H1 (cell line): ENCODE results near the gene CAST. TPM values are rescaled to one million over a fixed set of nuclear protein-coding genes. Genes with fewer than 3 reads are reported as not detected.

Experiments
- CTCF ChIA-PET: fragments of 300-600 bp; sonication (Branson Sonifier 250); formaldehyde crosslinking; loops from one replicate; lab custom pipeline; 2021; ENCODE audit not compliant: partially characterized antibody; lab: Charles Lee
- POLR2A ChIA-PET: fragments of 300-600 bp; sonication (Branson Sonifier 250); formaldehyde crosslinking; loops from one replicate; lab custom pipeline; 2021; ENCODE audit warnings: inconsistent platforms; ENCODE audit not compliant: partially characterized antibody; lab: Charles Lee
- DNase-seq, 2 experiments: peaks; one replicate each; pipeline versions ENCODE4 v3.0.0 to v3.0.0-alpha.2; 2010 to 2022; ENCODE audit warnings: low spot score in 2 of 2, low read depth in 1 of 2, mixed read lengths in 1 of 2
- FAIRE-seq: peaks from 2 replicates; lab custom pipeline; 2011; peaks lifted over from hg19 to GRCh38; lab: Jason Lieb, UNC
- H2AFZ ChIP-seq: 2 replicates; pipeline ENCODE4 v1.8.1; 2012; ENCODE audit warnings: low read length, inconsistent platforms
- H2AK5ac ChIP-seq: 2 replicates; pipeline ENCODE4 v1.6.1; 2013; ENCODE audit warnings: low read depth, low read length
- H2BK120ac ChIP-seq: replicated peaks from 2 replicates; pipeline ENCODE3; 2013; ENCODE audit warnings: low read depth, low read length, inconsistent platforms
- H2BK12ac ChIP-seq: 2 replicates; pipeline ENCODE4 v1.6.1; 2013; ENCODE audit warnings: low read depth, low read length
- H2BK15ac ChIP-seq: 2 replicates; pipeline ENCODE4 v1.6.1; 2013; ENCODE audit warnings: low read length
- H2BK20ac ChIP-seq: 2 replicates; pipeline ENCODE4 v1.6.1; 2013; ENCODE audit warnings: low read length
- H2BK5ac ChIP-seq: 2 replicates; pipeline ENCODE4 v1.6.1; 2013; ENCODE audit warnings: low read depth, low read length
- H3K14ac ChIP-seq: 2 replicates; pipeline ENCODE4 v1.6.1; 2013; ENCODE audit warnings: inconsistent platforms; ENCODE audit not compliant: insufficient read length
- H3K18ac ChIP-seq: 2 replicates; pipeline ENCODE4 v1.6.1; 2013; ENCODE audit warnings: low read length; ENCODE audit errors: extremely low read depth
- H3K23ac ChIP-seq: 2 replicates; pipeline ENCODE4 v1.6.1; 2013; ENCODE audit warnings: inconsistent platforms; ENCODE audit not compliant: insufficient read length
- H3K23me2 ChIP-seq: 2 replicates; pipeline ENCODE4 v1.6.1; 2013; ENCODE audit warnings: low read depth, low read length
- H3K27ac ChIP-seq: 2 replicates; pipeline ENCODE4 v1.6.1; 2011; ENCODE audit warnings: low read depth, low read length, inconsistent platforms
- H3K27me3 ChIP-seq, 4 experiments: replicated peaks in 1 of 4; 1 replicate in 1 of 4; 2 replicates in 3 of 4; pipeline versions ENCODE4 v1.6.1 to v1.8.1; 2011 to 2013; ENCODE audit warnings: low read length in 3 of 4, mild to moderate bottlenecking in 3 of 4, inconsistent platforms in 2 of 4, mixed read lengths in 2 of 4, moderate library complexity in 1 of 4; ENCODE audit not compliant: control insufficient read depth in 3 of 4, insufficient read depth in 3 of 4; ENCODE audit errors: extremely low read depth in 1 of 4
- H3K36me3 ChIP-seq, 4 experiments: 2 replicates each; pipeline versions ENCODE4 v1.6.1 to v1.8.1; 2011 to 2013; ENCODE audit warnings: mild to moderate bottlenecking in 4 of 4, low read length in 3 of 4, moderate library complexity in 2 of 4, control low read depth in 1 of 4, inconsistent platforms in 1 of 4; ENCODE audit not compliant: insufficient read depth in 4 of 4, control insufficient read depth in 2 of 4
- H3K4ac ChIP-seq: replicated peaks from 2 replicates; pipeline ENCODE3; 2013; ENCODE audit warnings: low read length, low read depth, mixed read lengths, inconsistent platforms; ENCODE audit not compliant: insufficient read length
- H3K4me1 ChIP-seq, 4 experiments: replicated peaks in 1 of 4; 1 replicate in 1 of 4; 2 replicates in 3 of 4; pipeline versions ENCODE4 v1.6.1 to v1.8.1; 2011 to 2013; ENCODE audit warnings: low read length in 3 of 4, inconsistent platforms in 2 of 4, mixed read lengths in 1 of 4; ENCODE audit not compliant: insufficient read depth in 4 of 4, control insufficient read depth in 3 of 4
- H3K4me2 ChIP-seq, 2 experiments: 2 replicates each; pipeline versions ENCODE4 v1.6.1 to v1.8.1; 2011 to 2013; ENCODE audit warnings: low read depth in 2 of 2, low read length in 2 of 2, control low read depth in 1 of 2, inconsistent platforms in 1 of 2, mild to moderate bottlenecking in 1 of 2; ENCODE audit not compliant: insufficient read depth in 1 of 2
- H3K4me3 ChIP-seq, 4 experiments: fragments of 200-600, 300-600 bp in 1 of 4; sonication (generic), shearing (Covaris generic), sonication (Bioruptor Twin) in 1 of 4; 2 replicates each; pipeline versions ENCODE4 v1.5.1 to v1.8.1; 2011 to 2016; ENCODE audit warnings: low read length in 4 of 4, low read depth in 3 of 4, control low read depth in 2 of 4, inconsistent platforms in 2 of 4, mild to moderate bottlenecking in 2 of 4, mixed read lengths in 1 of 4, moderate library complexity in 1 of 4; ENCODE audit not compliant: insufficient read depth in 2 of 4; ENCODE audit errors: extremely low read depth in 1 of 4
- H3K56ac ChIP-seq: replicated peaks from 2 replicates; pipeline ENCODE3; 2013; ENCODE audit warnings: low read depth, mild to moderate bottlenecking, mixed read lengths, low read length, inconsistent platforms; ENCODE audit not compliant: insufficient read length
- H3K79me1 ChIP-seq: 2 replicates; pipeline ENCODE4 v1.6.1; 2013; ENCODE audit warnings: low read depth, low read length, control low read depth
- H3K79me2 ChIP-seq, 2 experiments: 2 replicates each; pipeline versions ENCODE4 v1.6.1 to v1.8.1; 2012 to 2013; ENCODE audit warnings: low read length in 2 of 2, mild to moderate bottlenecking in 2 of 2, inconsistent platforms in 1 of 2; ENCODE audit not compliant: insufficient read depth in 2 of 2, control insufficient read depth in 1 of 2
- H3K9ac ChIP-seq, 4 experiments: replicated peaks in 1 of 4; 1 replicate in 1 of 4; 2 replicates in 3 of 4; pipeline versions ENCODE4 v1.6.1 to v1.8.1; 2011 to 2013; ENCODE audit warnings: low read depth in 3 of 4, low read length in 3 of 4, control low read depth in 2 of 4, mild to moderate bottlenecking in 2 of 4, moderate library complexity in 2 of 4, inconsistent platforms in 1 of 4; ENCODE audit errors: extremely low read depth in 1 of 4
- H3K9me3 ChIP-seq, 2 experiments: 2 replicates each; pipeline versions ENCODE4 v1.6.1 to v1.8.1; 2012 to 2013; ENCODE audit warnings: mild to moderate bottlenecking in 2 of 2, moderate library complexity in 2 of 2, control low read depth in 1 of 2, inconsistent platforms in 1 of 2, low read depth in 1 of 2, low read length in 1 of 2, mixed read lengths in 1 of 2; ENCODE audit not compliant: insufficient read depth in 2 of 2
- H4K20me1 ChIP-seq, 2 experiments: replicated peaks in 1 of 2; 2 replicates each; pipeline versions ENCODE3 to v1.8.1; 2011 to 2013; ENCODE audit warnings: inconsistent platforms in 2 of 2, low read length in 2 of 2, mild to moderate bottlenecking in 1 of 2; ENCODE audit not compliant: insufficient read depth in 2 of 2, control insufficient read depth in 1 of 2
- H4K5ac ChIP-seq: 2 replicates; pipeline ENCODE4 v1.6.1; 2013; ENCODE audit warnings: low read length, low read depth, mixed read lengths, inconsistent platforms; ENCODE audit not compliant: insufficient read length
- H4K8ac ChIP-seq: 2 replicates; pipeline ENCODE4 v1.8.0; 2013; ENCODE audit warnings: mild to moderate bottlenecking, moderate library complexity, low read length, inconsistent platforms; ENCODE audit not compliant: insufficient read depth; ENCODE audit errors: extremely low read depth
- H4K91ac ChIP-seq: replicated peaks from 2 replicates; pipeline ENCODE3; 2013; ENCODE audit warnings: low read length, mixed read lengths, inconsistent platforms; ENCODE audit not compliant: insufficient read length
- BRCA1 ChIP-seq: IDR thresholded peaks from 2 replicates; pipeline ENCODE4 v1.6.1; 2012; ENCODE audit warnings: low read depth, low read length, improper control_type of control experiment
- CBX8 ChIP-seq: fragments of 300-800, 300-1000 bp; sonication (generic); IDR thresholded peaks from 2 replicates; pipeline ENCODE4 v1.7.1; 2016; ENCODE audit warnings: low read depth, low read length, borderline replicate concordance
- CTBP2 ChIP-seq: IDR thresholded peaks from 2 replicates; pipeline ENCODE4 v1.7.0; 2011; ENCODE audit warnings: borderline replicate concordance, mild to moderate bottlenecking, moderate library complexity, mixed read lengths, low read length; ENCODE audit not compliant: insufficient read depth, insufficient read length
- GABPA ChIP-seq: IDR thresholded peaks from 2 replicates; pipeline ENCODE4 v1.6.1; 2011; ENCODE audit warnings: mild to moderate bottlenecking, low read length, moderate library complexity, borderline replicate concordance; ENCODE audit not compliant: insufficient read depth
- NRF1 ChIP-seq: IDR thresholded peaks from 2 replicates; pipeline ENCODE4 v1.6.1; 2011; ENCODE audit warnings: mild to moderate bottlenecking, low read depth, low read length, improper control_type of control experiment
- POLR2A ChIP-seq, 2 experiments: IDR thresholded peaks; 1 replicate in 1 of 2; 2 replicates in 1 of 2; pipeline ENCODE4 v1.6.1; 2011; ENCODE audit warnings: low read depth in 2 of 2, low read length in 2 of 2, mild to moderate bottlenecking in 2 of 2; ENCODE audit errors: control extremely low read depth in 1 of 2
- RBBP5 ChIP-seq: IDR thresholded peaks from 2 replicates; pipeline ENCODE4 v1.7.1; 2012; ENCODE audit warnings: low read depth, mild to moderate bottlenecking, inconsistent platforms, low read length, moderate library complexity, borderline replicate concordance
- RNF2 ChIP-seq: fragments of 200-900, 300-1000 bp; sonication (generic); IDR thresholded peaks from 2 replicates; pipeline ENCODE4 v1.7.1; 2016; ENCODE audit warnings: borderline replicate concordance, low read depth, mild to moderate bottlenecking, antibody characterized with exemption, low read length; ENCODE audit not compliant: poor library complexity, severe bottlenecking; ENCODE audit errors: missing control alignments
- SAP30 ChIP-seq: fragments of 300-600 bp; sonication (generic); IDR thresholded peaks from 2 replicates; pipeline ENCODE4 v1.7.1; 2012; ENCODE audit warnings: low read length, moderate library complexity, mild to moderate bottlenecking, inconsistent platforms; ENCODE audit not compliant: insufficient read depth, insufficient replicate concordance
- SIN3A ChIP-seq, 2 experiments: IDR thresholded peaks in 1 of 2; conservative IDR thresholded peaks in 1 of 2; 2 replicates each; pipeline ENCODE4 v1.6.1; 2011 to 2012; ENCODE audit warnings: low read length in 2 of 2, improper control_type of control experiment in 1 of 2, low read depth in 1 of 2, mild to moderate bottlenecking in 1 of 2
- SP2 ChIP-seq: IDR thresholded peaks from 2 replicates; pipeline ENCODE4 v1.6.1; 2012; ENCODE audit warnings: mild to moderate bottlenecking, low read length, inconsistent platforms
- SP4 ChIP-seq: IDR thresholded peaks from 2 replicates; pipeline ENCODE4 v1.6.1; 2012; ENCODE audit warnings: low read length, inconsistent platforms
- YY1 ChIP-seq: IDR thresholded peaks from 2 replicates; pipeline ENCODE4 v1.6.1; 2011; ENCODE audit warnings: low read depth, mild to moderate bottlenecking, low read length
- ZNF274 ChIP-seq: IDR thresholded peaks from 2 replicates; pipeline ENCODE4 v1.7.0; 2012; ENCODE audit warnings: low read length, borderline replicate concordance; ENCODE audit errors: extremely low read depth
- WGBS, 2 experiments: shearing (Covaris generic) in 1 of 2; methylation state at CpG; one replicate each; pipeline versions ENCODE4 v1.1.6 to v1.1.7; 2013 to 2015; ENCODE audit warnings: low lambda C conversion rate in 2 of 2, mixed read lengths in 2 of 2, inconsistent platforms in 1 of 2, low coverage in 1 of 2, missing lambda C conversion rate in 1 of 2; ENCODE audit not compliant: insufficient replicate concordance in 2 of 2, insufficient coverage in 1 of 2, insufficient read length in 1 of 2; ENCODE audit errors: extremely low coverage in 1 of 2, missing lambda C conversion rate in 1 of 2; 5-methylcytosine and 5-hydroxymethylcytosine counted together
- polyA plus RNA-seq, 7 experiments: library from polyadenylated mRNA; depleted of rRNA in 3 of 7; stranded (reverse) in 5 of 7; unstranded in 2 of 7; fragments of >200 nt in 5 of 7; fragments of 200-250 nt in 2 of 7; gene quantifications; 1 replicate in 5 of 7; 2 replicates in 1 of 7; 4 replicates in 1 of 7; pipeline versions ENCODE4 v1.2.1 to v1.2.3, GENCODE V29; 2011 to 2013; ENCODE audit warnings: missing spikeins in 2 of 7, mixed read lengths in 2 of 7
- total RNA-seq: library from RNA; stranded (reverse); fragmentation: NEBNext Ultra II Directional; extraction: Animal tissue kit (Norgen Biotek cat#: 25700); gene quantifications from 2 replicates; pipeline ENCODE4 v1.2.1, GENCODE V29; 2021

The CAST gene
- total and polyA plus RNA-seq, 2 of the 8 experiments (the other 6 are each of a cell fraction or from before 2014, with no cell fraction given), result 9.0 to 48.2 TPM

GRCh38 chr5:96679293-96679692, 17.1 kb downstream of the CAST start:
- no peaks in the 10 kb centered on the region for H3K27me3 ChIP-seq
- H3K9me3 ChIP-seq, result no peaks in the 10 kb centered on the region
- ChIA-PET POLR2A (no interaction called here), CTCF (interaction anchor here (0.7 to 2.0 kb wide), 2 partner anchors 27 to 28 kb away, joined by 3 to 4 read pairs; no protein-coding TSS in a partner anchor)
- no peak overlapping the region for H3K4ac ChIP-seq
- H3K79me1 ChIP-seq, result no peaks in the 10 kb centered on the region
- no peak overlapping the region for H3K4me2 ChIP-seq
- 88% methylated on average over 4 of the region's 4 CpGs; no CpG with 5 or more reads in 1 of the 2 experiments for WGBS, 2 experiments
- H3K18ac ChIP-seq, result no peak overlapping the region
- H3K14ac ChIP-seq, result no peak overlapping the region
- H3K4me3 ChIP-seq, result no peak overlapping the region
- H2BK5ac ChIP-seq, result no peak overlapping the region
- no peak overlapping the region for H2BK15ac ChIP-seq
- H3K23ac ChIP-seq, result no peak overlapping the region
- no peaks in the 10 kb centered on the region for H3K79me2 ChIP-seq
- H2BK120ac ChIP-seq, result no peak overlapping the region
- H4K20me1 ChIP-seq, result peaks cover 0 to 2% of the 10 kb centered on the region in 2 experiments
- no peak overlapping the region for H4K91ac ChIP-seq
- no peak overlapping the region for H2BK20ac ChIP-seq
- H2AFZ ChIP-seq, result no peak overlapping the region
- H4K8ac ChIP-seq, result no peak overlapping the region
- no peak overlapping the region for H3K27ac ChIP-seq
- H3K23me2 ChIP-seq, result no peaks in the 10 kb centered on the region
- no peak overlapping the region for H2AK5ac ChIP-seq
- no peak overlapping the region for H3K9ac ChIP-seq
- H4K5ac ChIP-seq, result no peak overlapping the region
- H2BK12ac ChIP-seq, result no peak overlapping the region
- no peaks in the 10 kb centered on the region for H3K36me3 ChIP-seq
- FAIRE-seq, result no peak
- no peaks in the 10 kb centered on the region for H3K4me1 ChIP-seq
- no peak for DNase-seq
- no peak overlapping the region for H3K56ac ChIP-seq
- no peak for TF ChIP-seq SP2
- no peak for TF ChIP-seq SIN3A (conservative IDR thresholded peaks at IDR 0.05 in 1 of 2, IDR thresholded peaks at IDR 0.05 in 1 of 2; ENCODE audit: low read depth in 1 of 2, low read length in 2 of 2)
- no peak for TF ChIP-seq YY1
- TF ChIP-seq CTBP2, result no peak
- TF ChIP-seq BRCA1, result no peak
- TF ChIP-seq SP4, result no peak
- no peak for TF ChIP-seq ZNF274
- no peak for TF ChIP-seq NRF1
- no peak for TF ChIP-seq SAP30
- no peak for TF ChIP-seq CBX8
- TF ChIP-seq GABPA, result no peak
- no peak for TF ChIP-seq RNF2
- no peak for TF ChIP-seq POLR2A (IDR thresholded peaks at IDR 0.05; ENCODE audit: control extremely low read depth in 1 of 2, low read depth in 2 of 2, low read length in 2 of 2)
- TF ChIP-seq RBBP5, result no peak
